ENCODE results near the gene CD44. TPM values are rescaled to one million over a fixed set of nuclear protein-coding genes. Genes with fewer than 3 reads are reported as not detected.

CD44 gene
- total and polyA plus RNA-seq, 10 of the 15 experiments (the other 5 are each of a cell fraction or from before 2014, with no cell fraction given), result 57.1 to 293 (median 120) TPM

GRCh38 chr11:35097814-35098455, 41.0 kb upstream of the CD44 start (continued):
- TF ChIP-seq ZNF622 (IDR thresholded peaks at IDR 0.05) (no peak), RUNX3 (IDR thresholded peaks at IDR 0.05; ENCODE audit: low read length) (no peak), USF2 (IDR thresholded peaks at IDR 0.05; ENCODE audit: borderline replicate concordance, low read depth, low read length) (no peak)

- ATAC-seq (no peak), DNase-seq (ENCODE audit: low read depth, low spot score) (no peak), FAIRE-seq (no peak)
- H3K4me2 ChIP-seq (ENCODE audit: control insufficient read depth, insufficient read depth), result no peak overlapping the region
- H3K9ac ChIP-seq (ENCODE audit: control insufficient read depth, insufficient read depth, low read length), result no peak overlapping the region
- no peak overlapping the region for H3K27ac ChIP-seq (ENCODE audit: control insufficient read depth, insufficient read depth)
- intact Hi-C loops (cut with micrococcal nuclease; ENCODE audit: unreplicated experiment), result no loop called here
- no peaks in the 10 kb centered on the region for H3K36me3 ChIP-seq (ENCODE audit: control insufficient read depth in 2 of 2, insufficient read depth in 2 of 2, low read length in 1 of 2)
- no peaks in the 10 kb centered on the region for H3K4me1 ChIP-seq (ENCODE audit: control insufficient read depth, insufficient read depth, low read length)
- CTCF ChIA-PET, result no interaction called here
- SMC1A ChIA-PET (ENCODE audit: uncharacterized antibody, unreplicated experiment), result no interaction called here
- H3K9me3 ChIP-seq (replicated peaks; ENCODE audit: control insufficient read depth, insufficient read depth, low read length), result no peaks in the 10 kb centered on the region
- H3K4me3 ChIP-seq, result no peak overlapping the region
- RAD21 ChIA-PET (ENCODE audit: unreplicated experiment), result no interaction called here
- TF ChIP-seq SPI1 (IDR thresholded peaks at IDR 0.05; ENCODE audit: borderline replicate concordance, insufficient read depth, low read depth, low read length), result no peak
- TF ChIP-seq RELA (IDR thresholded peaks at IDR 0.05; ENCODE audit: borderline replicate concordance, partially characterized antibody), result no peak
- no peak for TF ChIP-seq E2F8 (IDR thresholded peaks at IDR 0.05; ENCODE audit: low read depth, partially characterized antibody)
- TF ChIP-seq PAX5 (IDR thresholded peaks at IDR 0.05; ENCODE audit: borderline replicate concordance, low read depth, low read length), result no peak
- TF ChIP-seq IKZF1 (conservative IDR thresholded peaks at IDR 0.05), result no peak
- no peak for TF ChIP-seq NR2C1 (IDR thresholded peaks at IDR 0.05)
- POLR2A ChIA-PET, result no interaction called here
- BruUV-seq (replicated peaks), result no TSS peak
- no peaks in the 10 kb centered on the region for H4K20me1 ChIP-seq (ENCODE audit: control insufficient read depth, insufficient read depth)
- H3K79me2 ChIP-seq (ENCODE audit: control insufficient read depth, insufficient read depth, low read length), result no peaks in the 10 kb centered on the region
- H3K27me3 ChIP-seq (replicated peaks in 1 of 2; ENCODE audit: control insufficient read depth in 2 of 2, insufficient read depth in 2 of 2, low read length in 1 of 2), result no peaks in the 10 kb centered on the region
- in situ Hi-C loops (cut with MboI), result no loop called here
- H2AFZ ChIP-seq (ENCODE audit: control insufficient read depth, low read depth, low read length), result no peak overlapping the region
- WGBS (ENCODE audit: insufficient coverage, insufficient replicate concordance, low lambda C conversion rate, missing lambda C conversion rate), result 81% methylated on average over 5 of the region's 5 CpGs
Observed at GRCh38 chr11:35098855-35099254, 40.1 kb upstream of the CD44 start.

Measured in GM12878 (cell line).